Muscle layer of colon (tissue), 2 donors: ENCODE measurements around the gene ZC3H18.

Experiments
- H3K27ac ChIP-seq: one replicate; pipeline ENCODE4 v1.7.0; 2013; ENCODE audit warnings: low read depth, mild to moderate bottlenecking, low read length, moderate library complexity
- H3K27me3 ChIP-seq, 2 donors: one replicate each; pipeline ENCODE4 v1.7.0; 2013; ENCODE audit warnings: low read length in 2 of 2, mild to moderate bottlenecking in 2 of 2; ENCODE audit not compliant: insufficient read depth in 2 of 2, control insufficient read depth in 1 of 2
- H3K36me3 ChIP-seq: one replicate; pipeline ENCODE4 v1.7.0; 2013; ENCODE audit warnings: mild to moderate bottlenecking, low read length; ENCODE audit not compliant: insufficient read depth
- H3K4me1 ChIP-seq: one replicate; pipeline ENCODE4 v1.7.0; 2013; ENCODE audit warnings: mild to moderate bottlenecking, low read length; ENCODE audit not compliant: insufficient read depth
- H3K4me3 ChIP-seq, 2 donors: one replicate each; pipeline ENCODE4 v1.7.0; 2013; ENCODE audit warnings: low read length in 2 of 2, low read depth in 1 of 2, mild to moderate bottlenecking in 1 of 2, moderate library complexity in 1 of 2
- H3K9ac ChIP-seq: one replicate; pipeline ENCODE4 v1.7.0; 2013; ENCODE audit warnings: low read length
- H3K9me3 ChIP-seq: one replicate; pipeline ENCODE4 v1.7.0; 2013; ENCODE audit warnings: mild to moderate bottlenecking, low read length
- donor health status: abdominal sarcoma.
- donor health status: Adenocarcinoma of cecum.

The ZC3H18 gene

GRCh38 chr16:88642881-88643643, 72.9 kb downstream of the ZC3H18 start:
- Histone ChIP-seq H3K9ac (no peak overlapping the region), H3K36me3 (no peaks in the 10 kb centered on the region), H3K27me3 (peaks cover 15 to 30% of the 10 kb centered on the region in 2 donors), H3K27ac (no peak overlapping the region), H3K4me1 (no peaks in the 10 kb centered on the region), H3K4me3 (no peak overlapping the region), H3K9me3 (no peaks in the 10 kb centered on the region)

GRCh38 chr16:88643644-88643932, 73.4 kb downstream of the ZC3H18 start:
- H3K4me3 ChIP-seq, result no peak overlapping the region
- no peaks in the 10 kb centered on the region for H3K36me3 ChIP-seq
- H3K9me3 ChIP-seq, result no peaks in the 10 kb centered on the region
- H3K27ac ChIP-seq, result no peak overlapping the region
- peaks cover 11 to 24% of the 10 kb centered on the region in 2 donors for H3K27me3 ChIP-seq
- no peak overlapping the region for H3K9ac ChIP-seq
- H3K4me1 ChIP-seq, result no peaks in the 10 kb centered on the region

GRCh38 chr16:88645455-88645854, 75.3 kb downstream of the ZC3H18 start:
- H3K36me3 ChIP-seq, result no peaks in the 10 kb centered on the region
- no peak overlapping the region for H3K4me3 ChIP-seq
- H3K9me3 ChIP-seq, result no peaks in the 10 kb centered on the region
- H3K27me3 ChIP-seq, result peaks cover 0 to 6% of the 10 kb centered on the region in 2 donors
- peaks cover 6% of the 10 kb centered on the region for H3K4me1 ChIP-seq
- H3K27ac ChIP-seq, result no peak overlapping the region
- H3K9ac ChIP-seq, result no peak overlapping the region

- Histone ChIP-seq H3K4me3 (no peak overlapping the region), H3K36me3 (no peaks in the 10 kb centered on the region), H3K9me3 (no peaks in the 10 kb centered on the region), H3K27ac (no peak overlapping the region), H3K9ac (no peak overlapping the region), H3K4me1 (peaks cover 6% of the 10 kb centered on the region), H3K27me3 (peaks cover 0 to 5% of the 10 kb centered on the region in 2 donors)
Observed at GRCh38 chr16:88645941-88646340, 75.7 kb downstream of the ZC3H18 start.

- H3K9ac ChIP-seq, result no peak overlapping the region
- peaks cover 0 to 10% of the 10 kb centered on the region in 2 donors for H3K27me3 ChIP-seq
- no peak overlapping the region for H3K27ac ChIP-seq
- H3K36me3 ChIP-seq, result no peaks in the 10 kb centered on the region
- H3K4me1 ChIP-seq, result peaks cover 6% of the 10 kb centered on the region
- no peak overlapping the region for H3K4me3 ChIP-seq
- no peaks in the 10 kb centered on the region for H3K9me3 ChIP-seq
Observed at GRCh38 chr16:88646345-88647034, 76.3 kb downstream of the ZC3H18 start.

- peaks cover 0 to 12% of the 10 kb centered on the region in 2 donors for H3K27me3 ChIP-seq
- peaks cover 6% of the 10 kb centered on the region for H3K4me1 ChIP-seq
- no peak overlapping the region for H3K9ac ChIP-seq
- no peak overlapping the region for H3K27ac ChIP-seq
- no peak overlapping the region for H3K4me3 ChIP-seq
- no peaks in the 10 kb centered on the region for H3K36me3 ChIP-seq
- H3K9me3 ChIP-seq, result no peaks in the 10 kb centered on the region
Observed at GRCh38 chr16:88647178-88648070, 77.2 kb downstream of the ZC3H18 start.

GRCh38 chr16:88649195-88649923, 79.2 kb downstream of the ZC3H18 start:
- Histone ChIP-seq H3K27ac (no peak overlapping the region), H3K4me1 (peaks cover 6% of the 10 kb centered on the region), H3K4me3 (no peak overlapping the region), H3K9me3 (no peaks in the 10 kb centered on the region), H3K36me3 (no peaks in the 10 kb centered on the region), H3K27me3 (peaks cover 0 to 12% of the 10 kb centered on the region in 2 donors), H3K9ac (no peak overlapping the region)

GRCh38 chr16:88649924-88650748, 79.9 kb downstream of the ZC3H18 start:
- peak overlapping the region; percentile 70 for H3K27ac ChIP-seq
- peak overlapping the region; percentile 59 to 69 for H3K4me3 ChIP-seq

GRCh38 chr16:88650749-88651275, 80.6 kb downstream of the ZC3H18 start, which contains the start of gene CYBA:
CYBA (minus strand) TSS chr16:88651053; CDS start chr16:88651013, 40 bp downstream.
- H3K36me3 ChIP-seq, result peaks cover 9% of the 10 kb centered on the region

More at GRCh38 chr16:88649924-88650748, 79.9 kb downstream of the ZC3H18 start:
- Histone ChIP-seq H3K36me3 (peaks cover 8% of the 10 kb centered on the region), H3K9ac (no peak overlapping the region), H3K27me3 (peaks cover 0 to 12% of the 10 kb centered on the region in 2 donors), H3K9me3 (no peaks in the 10 kb centered on the region), H3K4me1 (peaks cover 6% of the 10 kb centered on the region)

More at GRCh38 chr16:88650749-88651275, 80.6 kb downstream of the ZC3H18 start, which contains the start of gene CYBA:
- Histone ChIP-seq H3K27me3 (peaks cover 0 to 12% of the 10 kb centered on the region in 2 donors), H3K4me1 (peaks cover 6% of the 10 kb centered on the region), H3K9ac (no peak within 1 kb of the TSS), H3K9me3 (no peaks in the 10 kb centered on the region), H3K27ac (peak within 1 kb of the TSS; percentile 70), H3K4me3 (peak within 1 kb of the TSS; percentile 59 to 69)
